A673 (cell line): Measurements from ENCODE around the gene CATSPERD. TPM values are rescaled to one million over a fixed set of nuclear protein-coding genes. Genes with fewer than 3 reads are reported as not detected.

Experiments used
- BruUV-seq: library from RNA; stranded (reverse); fragments of 400-500 nt; replicated peaks from 2 replicates; lab custom pipeline; 2021; lab: Mats Ljungman, UMichigan
- CTCF ChIA-PET: fragments of 300-600 bp; sonication (Branson Sonifier 250); formaldehyde crosslinking; loops from one replicate; lab custom pipeline; 2022; ENCODE audit warnings: antibody characterized with exemption; lab: Charles Lee
- POLR2A ChIA-PET: fragments of 300-600 bp; sonication (Branson Sonifier 250); formaldehyde crosslinking; loops from one replicate; lab custom pipeline; 2022; ENCODE audit warnings: antibody characterized with exemption; ENCODE audit not compliant: low non-redundant PET; lab: Charles Lee
- DNase-seq: peaks from one replicate; pipeline ENCODE4 v3.0.0-alpha.2; 2015; ENCODE audit warnings: low spot score
- H3K27ac ChIP-seq: fragments of 200-600 bp; sonication (generic); 2 replicates; pipeline ENCODE4 v1.5.1; 2016; ENCODE audit warnings: mixed run types, low read depth, mild to moderate bottlenecking, mixed read lengths, antibody characterized with exemption, low read length; ENCODE audit not compliant: poor library complexity, severe bottlenecking
- H3K27me3 ChIP-seq: fragments of 200-600 bp; sonication (generic); replicated peaks from 2 replicates; pipeline ENCODE4 v1.6.1; 2017; ENCODE audit warnings: mixed run types, low read depth, mild to moderate bottlenecking, mixed read lengths, antibody characterized with exemption, low read length; ENCODE audit not compliant: insufficient read depth, poor library complexity
- H3K36me3 ChIP-seq: fragments of 200-600 bp; sonication (generic); 2 replicates; pipeline ENCODE4 v1.6.1; 2016; ENCODE audit warnings: mixed run types, mild to moderate bottlenecking, mixed read lengths, antibody characterized with exemption, low read length; ENCODE audit not compliant: insufficient read depth, poor library complexity, severe bottlenecking
- H3K4me1 ChIP-seq: fragments of 200-600 bp; sonication (generic); 2 replicates; pipeline ENCODE4 v1.6.1; 2017; ENCODE audit warnings: mixed run types, mild to moderate bottlenecking, mixed read lengths, antibody characterized with exemption, low read length; ENCODE audit not compliant: insufficient read depth, poor library complexity, severe bottlenecking
- H3K4me3 ChIP-seq: fragments of 200-600 bp; sonication (generic); 2 replicates; pipeline ENCODE4 v1.5.1; 2016; ENCODE audit warnings: low read depth, mixed run types, mild to moderate bottlenecking, mixed read lengths, low read length; ENCODE audit not compliant: poor library complexity, severe bottlenecking
- H3K9me3 ChIP-seq: fragments of 200-600 bp; sonication (generic); 2 replicates; pipeline ENCODE4 v1.6.1; 2016; ENCODE audit warnings: mixed run types, low read depth, mild to moderate bottlenecking, mixed read lengths, antibody characterized with exemption, low read length; ENCODE audit not compliant: poor library complexity, severe bottlenecking
- CTCF ChIP-seq: fragments of 300-800, 200-600 bp; sonication (generic); conservative IDR thresholded peaks from 2 replicates; pipeline ENCODE4 v1.5.1; 2017; ENCODE audit warnings: low read depth, mild to moderate bottlenecking, antibody characterized with exemption, low read length, moderate library complexity, mixed read lengths
- EZH2 ChIP-seq: fragments of 200-600 bp; sonication (generic); IDR thresholded peaks from 2 replicates; pipeline ENCODE4 v1.6.1; 2017; ENCODE audit warnings: borderline replicate concordance, low read depth, mild to moderate bottlenecking, mixed read lengths, antibody characterized with exemption, low read length; ENCODE audit not compliant: poor library complexity, severe bottlenecking
- intact Hi-C: fragments of 100-400 bp; cut with micrococcal nuclease; formaldehyde crosslinking; loops from one replicate; pipeline ENCODE4 v1.10.0; 2022; ENCODE audit not compliant: unreplicated experiment
- total RNA-seq: library from RNA; stranded (reverse); gene quantifications from 2 replicates; pipeline ENCODE4 v1.2.3, GENCODE V29; 2021

CATSPERD gene
- total RNA-seq, 1 experiment from 2014 or later = not detected

GRCh38 chr19:5817218-5817617 is 96.8 kb downstream of the CATSPERD start:
- ChIA-PET POLR2A (no interaction called here), CTCF (no interaction called here)
- no peak overlapping the region for H3K4me3 ChIP-seq
- no peaks in the 10 kb centered on the region for H3K27me3 ChIP-seq
- H3K9me3 ChIP-seq = no peaks in the 10 kb centered on the region
- intact Hi-C loops = no loop called here
- TF ChIP-seq EZH2 (no peak), CTCF (no peak)
- H3K27ac ChIP-seq = no peak overlapping the region
- no TSS peak for BruUV-seq
- H3K36me3 ChIP-seq = no peaks in the 10 kb centered on the region
- no peak for DNase-seq
- H3K4me1 ChIP-seq = no peaks in the 10 kb centered on the region

DNA sequence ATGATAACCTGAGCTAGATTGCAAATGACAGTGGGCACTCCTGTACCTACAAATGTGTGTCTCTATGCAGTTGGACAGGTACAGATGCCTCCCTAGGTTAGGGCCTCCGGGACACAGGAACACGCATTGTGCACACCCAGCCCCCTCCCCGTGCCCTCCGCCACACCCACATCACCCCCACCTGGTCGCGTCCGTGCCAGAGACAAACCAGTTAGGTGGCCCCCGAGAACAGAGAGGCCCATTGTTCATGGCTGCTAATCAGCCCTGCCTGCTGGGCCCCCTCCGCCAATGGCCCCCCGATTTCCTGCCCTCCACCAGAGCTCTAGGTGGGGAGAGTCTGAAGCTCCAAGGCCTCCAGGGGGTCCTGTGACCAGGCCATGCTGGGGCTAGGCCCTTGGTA is 98.2 kb downstream of the CATSPERD start:
- Histone ChIP-seq H3K4me1 (no peaks in the 10 kb centered on the region), H3K27me3 (no peaks in the 10 kb centered on the region), H3K36me3 (no peaks in the 10 kb centered on the region), H3K4me3 (no peak overlapping the region), H3K9me3 (no peaks in the 10 kb centered on the region), H3K27ac (no peak overlapping the region)
- POLR2A ChIA-PET = no interaction called here
- TF ChIP-seq EZH2 (no peak), CTCF (no peak)
- no TSS peak for BruUV-seq
- CTCF ChIA-PET = interaction anchor here (0.7 kb wide), 1 partner anchor 14 kb away, joined by 3 read pairs; no protein-coding TSS in a partner anchor
- intact Hi-C loops = no loop called here
- DNase-seq = no peak

GRCh38 chr19:5820785-5821184 is 100.3 kb downstream of the CATSPERD start:
- BruUV-seq = no TSS peak
- Histone ChIP-seq H3K36me3 (no peaks in the 10 kb centered on the region), H3K4me3 (no peak overlapping the region), H3K4me1 (no peaks in the 10 kb centered on the region), H3K9me3 (no peaks in the 10 kb centered on the region), H3K27me3 (no peaks in the 10 kb centered on the region), H3K27ac (no peak overlapping the region)
- DNase-seq = no peak
- TF ChIP-seq CTCF (no peak), EZH2 (no peak)
- intact Hi-C loops = no loop called here
- CTCF ChIA-PET = interaction anchor here (0.7 kb wide), 1 partner anchor 201 kb away, joined by 6 read pairs; no protein-coding TSS in a partner anchor
- POLR2A ChIA-PET = no interaction called here
